ENCODE measurements around the gene CFHR5.
"Not testable (repeated sequence)": the region's sequence is repeated elsewhere in the genome, so short reads cannot be mapped to it uniquely, and the experiment has no call there.

CFHR5 gene

DNA sequence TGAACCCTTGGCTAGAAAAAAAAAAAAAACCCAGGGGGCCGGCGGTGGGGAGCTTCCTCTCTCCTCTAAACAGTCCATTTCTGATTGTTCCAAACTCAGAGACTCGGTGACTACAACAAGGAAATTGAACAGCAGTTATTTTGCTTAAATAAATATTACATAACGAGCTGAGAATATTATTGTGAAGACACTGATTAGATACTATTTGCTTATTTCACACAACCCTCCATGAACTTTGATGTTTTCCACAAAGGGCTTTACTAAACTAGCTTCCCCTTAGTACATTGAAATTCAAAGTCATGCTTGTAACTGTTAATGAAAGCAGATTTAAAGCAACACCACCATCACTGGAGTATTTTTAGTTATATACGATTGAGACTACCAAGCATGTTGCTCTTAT is at the start of gene CFHR5:
Gene CFHR5 (plus strand): TSS at position 279 of the 400 bp plus-strand sequence. CDS start 109 bp downstream, at position 388.
- DNase-seq (ENCODE audit: low read depth, low spot score): no peak

DNA sequence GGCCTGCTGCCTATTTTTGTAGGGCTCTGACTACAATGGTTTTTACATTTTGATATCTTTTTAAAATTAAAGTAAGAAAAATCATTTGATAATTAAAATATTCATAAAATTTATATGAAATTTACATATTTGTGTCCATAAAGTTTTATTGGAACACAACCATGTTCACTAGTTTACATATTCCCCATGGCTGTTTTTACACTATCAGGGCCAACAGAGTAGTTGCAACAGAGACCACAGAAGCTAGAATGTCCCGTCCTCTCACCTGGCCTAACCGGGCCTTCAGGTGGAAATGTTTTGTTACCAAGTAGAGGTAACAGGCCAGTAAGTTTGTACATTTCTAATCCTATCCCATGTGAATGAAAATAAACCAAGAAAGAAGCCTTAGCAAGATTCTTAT is 44.5 kb upstream of the CFHR5 start:
- DNase-seq (ENCODE audit: low read depth, low spot score): not testable (repeated sequence)

DNA sequence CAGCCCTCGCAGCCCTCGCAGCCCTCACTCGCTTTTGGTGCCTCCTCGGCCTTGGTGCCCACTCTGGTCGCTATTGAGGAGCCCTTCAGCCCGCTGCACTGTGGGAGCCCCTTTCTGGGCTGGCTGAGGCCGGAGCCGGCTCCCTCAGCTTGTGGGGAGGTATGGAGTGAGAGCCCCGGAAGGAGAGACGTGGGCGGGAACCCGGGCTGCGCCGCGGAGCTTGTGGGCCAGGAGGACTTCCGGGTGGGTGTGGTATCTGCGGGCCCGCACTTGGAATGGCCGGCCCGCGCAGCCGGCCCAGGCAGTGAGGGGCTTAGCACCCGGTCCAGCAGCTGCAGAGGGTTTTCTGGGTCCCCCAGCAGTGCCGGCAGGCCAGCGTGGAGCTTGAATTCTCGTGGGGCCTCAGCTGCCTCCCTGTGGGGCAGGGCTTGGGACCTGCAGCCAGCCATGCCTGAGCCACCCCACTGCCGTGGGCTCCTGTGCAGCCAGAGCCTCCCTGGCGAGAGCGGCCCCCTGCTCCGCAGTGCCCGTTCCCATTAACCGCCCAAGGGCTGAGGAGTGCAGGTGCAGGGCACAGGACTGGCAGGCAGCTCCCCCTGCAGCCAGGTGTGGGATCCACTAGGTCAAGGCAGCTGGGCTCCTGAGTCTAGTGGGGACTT is 43.7 kb upstream of the CFHR5 start:
- no peak for DNase-seq (ENCODE audit: low read depth, low spot score)

DNA sequence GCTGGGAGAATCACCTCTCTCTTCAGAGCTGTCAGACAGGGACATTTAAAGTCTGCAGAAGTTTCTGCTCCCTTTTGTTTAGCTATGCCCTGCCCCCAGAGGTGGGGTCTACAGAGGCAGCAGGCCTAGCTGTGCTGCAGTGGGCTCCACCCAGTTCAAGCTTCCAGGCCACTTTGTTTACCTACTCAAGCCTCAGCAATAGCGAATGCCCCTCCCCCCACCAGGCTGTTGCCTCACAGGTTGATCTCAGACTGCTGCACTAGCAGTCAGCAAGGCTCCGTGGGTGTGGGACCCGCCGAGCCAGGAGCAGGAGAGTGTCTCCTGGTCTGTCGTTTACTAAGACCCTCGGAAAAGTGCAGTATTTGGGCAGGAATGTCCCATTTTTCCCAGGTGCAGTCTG is 35.9 kb upstream of the CFHR5 start:
- DNase-seq (ENCODE audit: low read depth, low spot score): peak; percentile 13

DNA sequence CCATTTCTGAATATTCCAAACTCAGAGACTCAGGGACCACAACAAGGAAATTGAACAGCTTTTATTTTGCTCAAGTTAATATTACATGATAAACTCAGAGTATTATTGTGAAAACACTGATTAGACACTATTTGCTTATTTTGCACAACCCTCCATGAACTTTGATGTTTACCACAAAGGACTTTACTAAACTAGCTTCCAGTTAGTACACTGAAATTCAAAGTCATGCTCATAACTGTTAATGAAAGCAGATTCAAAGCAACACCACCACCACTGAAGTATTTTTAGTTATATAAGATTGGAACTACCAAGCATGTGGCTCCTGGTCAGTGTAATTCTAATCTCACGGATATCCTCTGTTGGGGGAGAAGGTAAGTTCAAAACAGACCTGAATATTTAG is 33.8 kb upstream of the CFHR5 start, which contains the start of gene CFHR2:
Gene CFHR2 (plus strand): TSS at position 171 of the 400 bp plus-strand sequence. CDS start 143 bp downstream, at position 314.
- DNase-seq (ENCODE audit: low read depth, low spot score): not testable (repeated sequence)

DNA sequence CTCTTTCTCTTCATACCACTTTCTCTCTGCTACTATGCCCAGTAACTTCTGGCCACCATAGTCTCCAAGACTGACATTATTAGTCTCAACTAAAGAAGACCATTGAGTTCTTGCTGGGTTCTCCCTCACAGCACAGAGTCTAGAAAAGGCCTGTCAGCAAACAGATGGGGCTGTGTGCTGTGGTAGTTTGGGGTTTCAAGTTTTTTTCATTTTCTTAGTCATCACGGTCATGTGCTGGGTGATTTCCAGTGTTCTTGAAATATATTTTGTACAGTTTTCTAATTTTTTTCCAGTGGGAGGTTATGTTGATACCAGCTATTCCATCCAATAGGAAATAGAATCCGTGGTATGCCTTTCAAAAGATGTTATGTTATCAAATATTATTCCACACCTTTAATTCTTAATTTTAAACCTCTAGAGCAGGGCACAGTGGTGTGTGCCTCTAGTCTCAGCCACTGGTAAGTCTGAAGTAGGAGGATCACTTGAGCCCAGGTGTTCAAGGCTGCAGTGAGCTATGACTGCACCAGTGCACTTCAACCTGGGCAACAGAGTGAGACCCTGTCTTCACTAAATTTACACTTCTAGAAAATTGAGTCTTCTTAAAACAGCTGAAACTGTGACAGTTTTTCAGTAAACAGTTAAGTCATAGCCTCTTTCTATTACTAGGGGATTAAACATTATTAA is 25.5 kb upstream of the CFHR5 start:
- DNase-seq (ENCODE audit: low read depth, low spot score): no peak

DNA sequence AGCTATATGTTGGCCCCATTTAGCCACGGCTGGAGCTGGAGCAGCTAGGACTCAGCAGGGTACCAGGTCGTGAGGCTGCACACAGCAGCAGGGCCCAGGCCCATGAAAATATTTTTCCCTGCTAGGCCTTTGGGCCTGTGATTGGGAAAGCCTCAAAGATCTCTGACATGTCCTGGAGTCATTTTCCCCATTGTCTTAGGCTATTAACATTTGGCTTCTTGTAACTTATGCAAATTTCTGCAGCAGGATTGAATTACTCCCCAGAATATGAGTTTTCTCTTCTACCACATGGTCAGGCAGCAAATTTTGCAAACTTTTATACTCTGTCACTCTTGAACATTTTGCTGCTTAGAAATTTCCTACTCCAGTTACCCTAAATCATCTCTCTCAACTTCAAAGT is 22.6 kb upstream of the CFHR5 start:
- DNase-seq (ENCODE audit: low read depth, low spot score): no peak

DNA sequence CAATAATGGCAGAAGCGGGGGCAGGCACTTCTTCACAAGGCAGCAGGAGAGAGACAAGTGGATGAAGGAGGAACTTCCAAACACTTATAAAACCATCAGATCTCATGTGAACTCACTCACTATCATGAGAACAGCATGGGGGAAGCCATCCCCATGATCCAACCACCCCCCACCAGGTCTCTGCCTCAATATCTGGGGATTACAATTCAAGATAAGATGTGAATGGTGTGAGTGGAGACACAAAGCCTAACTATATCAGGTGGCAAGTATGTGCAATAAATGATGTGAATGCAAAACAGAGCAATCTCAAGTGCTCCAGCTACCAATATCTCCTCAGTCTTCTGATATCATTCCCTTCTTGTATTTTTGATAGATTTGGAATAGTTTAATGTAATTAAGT is 21.4 kb upstream of the CFHR5 start:
- DNase-seq (ENCODE audit: low read depth, low spot score): no peak

DNA sequence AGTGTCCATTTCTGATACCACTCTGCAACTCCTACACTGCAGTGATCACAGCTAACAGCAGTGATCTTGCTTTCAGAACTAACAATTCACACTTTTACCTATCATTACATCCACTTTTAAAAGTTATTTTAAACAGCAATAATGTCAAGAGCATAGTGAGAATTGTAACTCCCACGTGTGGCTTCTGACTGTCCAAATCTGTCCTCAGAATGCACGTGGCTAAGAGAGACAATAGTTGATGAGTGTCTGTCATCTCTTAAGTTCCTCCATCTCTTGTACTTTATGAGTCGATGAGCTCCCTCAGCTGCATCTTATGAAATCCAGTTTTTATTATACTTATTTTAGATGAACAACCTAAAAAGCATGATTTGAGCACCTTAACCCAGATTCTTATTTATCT is 16.5 kb upstream of the CFHR5 start:
- no peak for DNase-seq (ENCODE audit: low read depth, low spot score)

DNA sequence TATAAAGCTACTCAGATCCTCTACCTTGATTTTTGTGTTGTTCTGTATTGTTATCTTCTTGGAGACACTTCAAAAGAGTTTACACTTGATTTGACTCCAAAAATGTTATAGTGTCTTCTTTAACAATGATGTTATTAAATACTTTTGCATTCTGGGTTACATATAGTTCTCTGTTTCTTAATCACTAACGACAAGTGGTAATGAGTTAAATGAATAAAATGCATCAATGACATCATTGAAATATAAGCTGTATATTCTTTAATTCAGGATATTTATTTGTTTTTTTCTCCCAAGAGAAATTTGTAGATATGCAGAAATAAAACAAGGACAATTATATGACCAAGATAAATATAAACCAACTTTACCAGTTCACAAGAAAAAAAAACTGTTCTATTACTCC is 7.2 kb upstream of the CFHR5 start:
- DNase-seq (ENCODE audit: low read depth, low spot score): no peak

DNA sequence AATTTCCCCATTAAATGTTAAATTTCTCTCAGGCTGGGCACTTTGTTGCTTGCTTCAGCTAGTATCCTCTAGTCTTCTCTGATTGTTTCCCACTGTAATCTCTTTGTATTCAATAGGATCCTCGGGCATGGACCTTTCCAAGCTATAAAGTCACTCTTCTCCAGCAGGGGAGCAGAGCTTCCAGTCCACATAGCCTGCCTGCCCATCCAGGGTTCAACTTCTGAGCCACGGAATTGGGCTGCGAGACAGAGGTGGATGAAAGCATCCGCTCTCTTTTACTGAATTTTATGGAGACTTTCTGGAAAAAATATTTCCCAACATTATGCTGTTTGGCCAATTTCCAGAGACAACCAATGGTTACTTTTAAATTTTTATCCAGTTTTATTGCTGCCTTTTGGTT is 1.1 kb upstream of the CFHR5 start:
- no peak for DNase-seq (ENCODE audit: low read depth, low spot score)

DNA sequence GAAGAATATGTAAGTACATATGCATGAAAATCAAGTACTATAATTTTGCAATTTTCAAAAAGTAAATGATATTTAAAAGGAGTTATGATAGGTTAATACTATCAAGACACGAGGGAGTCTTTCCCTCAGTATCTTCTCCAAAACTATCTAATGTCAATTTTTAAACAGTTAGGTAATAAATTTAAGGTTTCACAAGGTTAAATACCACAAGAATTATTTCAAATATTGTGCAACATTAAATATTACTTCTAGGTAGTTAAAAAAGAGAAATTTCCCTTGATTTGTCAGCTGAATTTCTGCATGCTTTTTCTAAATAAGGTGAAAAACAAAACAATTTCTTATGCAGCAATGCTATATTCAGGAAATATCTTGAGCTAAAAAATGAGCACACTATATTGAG is 3.5 kb downstream of the CFHR5 start:
- no peak for DNase-seq (ENCODE audit: low read depth, low spot score)

DNA sequence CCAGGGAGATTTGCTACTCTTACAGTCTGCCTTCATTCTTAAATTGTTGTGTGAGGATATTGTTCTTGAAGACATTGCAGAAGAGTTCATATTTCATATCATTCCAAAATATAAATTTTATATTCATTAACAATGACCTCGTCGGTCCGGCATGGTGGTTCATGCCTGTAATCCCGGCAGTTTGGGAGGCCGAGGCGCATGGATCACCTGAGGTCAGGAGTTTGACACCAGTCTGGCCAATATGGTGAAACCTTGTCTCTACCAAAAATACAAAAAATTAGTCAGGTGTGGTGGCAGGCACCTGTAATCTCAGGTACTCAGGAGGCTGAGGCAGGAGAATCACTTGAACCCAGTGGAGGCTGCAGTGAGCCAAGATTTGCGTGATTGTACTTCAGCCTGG is 4.9 kb downstream of the CFHR5 start:
- not testable (repeated sequence) for DNase-seq (ENCODE audit: low read depth, low spot score)

DNA sequence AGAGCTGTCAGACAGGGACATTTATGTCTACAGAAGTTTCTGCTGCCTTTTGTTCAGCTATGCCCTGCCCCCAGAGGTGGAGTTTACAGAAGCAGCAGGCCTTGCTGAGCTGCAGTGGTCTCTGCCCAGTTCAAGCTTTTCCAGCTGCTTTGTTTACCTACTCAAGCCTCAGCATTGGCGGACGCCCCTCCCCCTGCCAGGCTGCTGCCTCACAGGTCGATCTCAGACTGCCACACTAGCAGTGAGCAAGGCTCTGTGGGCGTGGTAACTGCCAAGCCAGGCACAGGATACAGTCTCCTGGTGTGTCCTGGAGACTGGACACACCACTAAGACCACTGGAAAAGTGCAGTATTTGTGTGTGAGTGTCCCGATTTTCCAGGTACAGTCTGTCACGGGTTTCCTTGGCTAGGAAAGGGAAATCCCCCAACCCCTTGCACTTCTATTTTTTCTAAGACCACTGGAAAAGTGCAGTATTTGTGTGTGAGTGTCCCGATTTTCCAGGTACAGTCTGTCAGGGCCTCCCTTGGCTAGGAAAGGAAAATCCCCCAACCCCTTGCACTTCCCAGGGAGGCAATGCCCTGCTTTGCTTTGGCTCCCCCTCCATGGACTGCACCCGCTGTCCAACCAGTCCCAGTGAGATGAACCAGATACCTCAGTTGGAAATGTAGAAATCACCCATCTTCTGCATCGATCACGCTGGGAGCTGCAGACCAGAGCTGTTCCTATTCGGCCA is 14.7 kb downstream of the CFHR5 start:
- peak; percentile 97 for DNase-seq (ENCODE audit: low read depth, low spot score)

DNA sequence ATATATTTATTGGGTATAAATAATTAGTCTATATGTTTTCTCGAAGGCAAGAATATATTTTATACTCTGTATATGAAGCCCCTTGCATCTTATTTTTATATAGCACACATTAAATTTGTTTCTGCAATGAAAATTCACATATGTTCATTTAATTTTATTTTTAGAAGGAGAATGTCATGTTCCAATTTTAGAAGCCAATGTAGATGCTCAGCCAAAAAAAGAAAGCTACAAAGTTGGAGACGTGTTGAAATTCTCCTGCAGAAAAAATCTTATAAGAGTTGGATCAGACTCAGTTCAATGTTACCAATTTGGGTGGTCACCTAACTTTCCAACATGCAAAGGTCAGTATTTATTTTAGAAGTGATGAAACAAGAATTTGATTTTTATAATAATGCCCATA is 16.6 kb downstream of the CFHR5 start:
- DNase-seq (ENCODE audit: low read depth, low spot score): no peak

DNA sequence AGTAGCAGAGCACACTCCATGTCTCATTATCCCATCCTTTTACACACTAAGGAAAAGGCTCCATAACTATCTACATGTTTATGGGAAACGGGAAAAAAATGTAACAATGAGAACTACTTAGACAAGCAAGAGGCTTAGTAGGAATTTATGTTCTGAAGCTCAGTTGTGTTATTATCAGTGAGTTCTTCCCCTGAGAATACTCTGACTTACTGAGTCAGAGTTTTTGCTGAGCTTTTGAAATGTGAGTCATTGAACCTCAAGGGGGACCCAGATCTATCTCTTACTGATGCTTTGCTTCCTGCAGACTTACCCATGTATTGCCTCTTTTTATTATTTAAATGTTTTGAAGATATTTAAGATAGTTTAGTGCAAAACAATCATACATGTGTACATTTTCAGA is 20.1 kb downstream of the CFHR5 start:
- no peak for DNase-seq (ENCODE audit: low read depth, low spot score)

DNA sequence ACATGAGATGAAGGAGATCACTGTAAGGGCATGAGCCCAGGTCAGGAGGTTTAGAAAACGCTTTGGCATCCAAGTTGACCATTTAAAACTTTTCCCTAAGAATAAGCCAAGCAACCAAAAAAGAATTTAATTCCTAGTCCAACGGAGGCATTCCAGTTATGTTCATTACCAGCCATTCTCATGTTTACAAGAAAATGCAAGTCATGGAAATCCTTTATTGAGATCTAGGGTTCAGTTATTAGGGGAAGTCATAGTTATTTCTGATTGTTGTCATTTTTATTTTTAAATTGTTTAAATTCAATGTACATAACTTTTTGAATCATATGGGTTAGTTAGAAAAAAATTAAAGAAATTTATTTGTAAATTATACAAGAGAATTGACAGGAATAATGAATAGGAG is 24.5 kb downstream of the CFHR5 start:
- DNase-seq (ENCODE audit: low read depth, low spot score): no peak

DNA sequence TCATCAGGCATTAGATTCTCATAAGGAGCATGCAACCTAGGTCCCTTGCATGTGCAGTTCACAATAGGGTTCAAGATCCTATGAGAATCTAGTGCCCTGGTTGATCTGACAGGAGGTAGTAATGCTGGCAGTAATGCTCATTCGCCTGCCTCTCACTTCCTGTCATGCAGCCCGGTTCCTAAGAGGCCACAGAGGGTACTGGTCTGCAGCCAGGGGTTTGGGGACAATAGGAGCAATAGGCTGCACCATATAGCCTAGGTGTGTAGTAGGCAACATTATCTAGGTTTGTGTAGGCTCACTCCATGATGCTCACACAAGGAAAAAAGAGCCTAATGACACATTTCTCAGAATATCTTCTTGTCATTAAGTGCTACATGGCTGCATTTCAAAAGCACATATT is 25.8 kb downstream of the CFHR5 start:
- no peak for DNase-seq (ENCODE audit: low read depth, low spot score)

DNA sequence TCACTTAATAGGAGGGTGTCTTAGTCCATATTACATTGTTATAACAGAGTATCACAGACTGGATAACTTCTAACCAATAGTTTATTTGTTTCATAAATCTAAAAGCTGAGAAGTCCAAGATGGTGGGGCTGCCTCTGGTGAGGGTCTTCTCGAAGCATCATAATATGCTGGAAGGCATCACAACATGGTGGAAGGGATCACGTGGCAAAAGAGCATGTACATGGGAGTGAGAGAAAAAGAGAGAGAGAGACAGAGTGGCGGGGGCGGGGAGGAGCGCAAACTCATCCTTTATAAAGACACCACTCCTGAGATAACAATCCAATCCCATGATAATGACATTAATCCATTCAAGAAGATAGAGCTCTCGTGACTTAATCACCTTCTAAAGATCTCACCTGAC is 31.5 kb downstream of the CFHR5 start:
- DNase-seq (ENCODE audit: low read depth, low spot score): no peak

DNA sequence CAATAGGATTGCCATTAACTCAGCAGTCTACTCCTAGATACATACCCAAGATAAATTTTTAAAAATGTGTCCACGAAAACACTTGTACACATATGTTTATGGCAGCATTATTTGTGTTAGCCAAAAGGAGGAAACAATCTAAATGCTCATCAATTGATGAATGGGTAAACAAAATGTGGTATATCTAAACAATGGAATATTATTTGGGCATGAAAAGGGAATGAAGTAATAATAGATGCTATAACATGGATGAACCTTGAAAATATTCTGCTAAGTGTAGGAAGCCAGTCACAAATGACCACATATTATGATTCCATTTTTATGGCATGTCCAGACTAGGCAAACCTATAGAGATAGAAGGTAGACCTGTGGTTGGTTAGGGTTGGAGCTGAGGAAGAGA is 34.3 kb downstream of the CFHR5 start:
- DNase-seq (ENCODE audit: low read depth, low spot score): no peak

DNA sequence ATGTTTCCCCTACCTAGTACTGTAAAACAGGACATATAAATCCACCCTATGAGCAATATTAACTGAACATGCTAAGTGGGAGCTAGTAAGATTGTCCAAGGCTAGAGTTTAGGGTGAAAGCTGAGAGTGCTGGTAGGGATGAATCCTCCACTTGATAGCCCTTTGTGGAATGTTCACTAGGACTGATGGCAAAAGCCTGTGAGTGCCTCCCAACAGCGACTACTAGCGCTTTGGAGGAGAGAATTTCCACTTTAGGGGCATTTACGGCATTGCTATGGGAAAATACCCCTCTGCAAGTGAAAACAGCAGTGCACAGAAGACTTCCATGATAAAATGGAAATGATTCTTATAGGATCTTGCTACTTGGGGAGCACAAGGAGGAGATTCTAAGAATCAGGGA is 35.9 kb downstream of the CFHR5 start:
- no peak for DNase-seq (ENCODE audit: low read depth, low spot score)

DNA sequence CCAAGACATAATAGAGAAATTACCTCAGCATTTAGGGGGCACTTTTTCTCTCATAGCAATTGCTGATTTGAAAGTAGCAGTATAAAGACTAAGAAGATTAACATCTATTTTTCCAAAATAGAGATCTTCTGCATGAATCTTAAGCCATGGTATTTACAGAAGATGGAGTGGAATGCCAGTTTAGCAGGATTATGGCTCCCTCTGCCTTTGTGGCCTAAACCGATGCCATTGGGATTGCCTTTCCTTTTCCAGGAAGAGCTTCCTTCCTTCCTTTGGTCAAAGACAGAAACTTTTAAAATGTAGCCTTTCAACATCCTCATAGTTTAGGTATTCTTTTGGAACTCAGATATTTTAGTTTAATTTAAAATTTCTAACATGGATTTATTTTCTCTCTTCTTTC is 39.4 kb downstream of the CFHR5 start:
- no peak for DNase-seq (ENCODE audit: low read depth, low spot score)

Measured in ELF-1 (cell line).